GM11168 (cell line): ENCODE data around the gene MON2.
"Not testable (repeated sequence)": the region's sequence is repeated elsewhere in the genome, so short reads cannot be mapped to it uniquely, and the experiment has no call there.

Source experiments
- in situ Hi-C: fragments of 300-500 bp; cut with MboI; formaldehyde crosslinking; loops from one replicate; pipeline ENCODE4 v1.12.0; 2022; ENCODE audit warnings: low sequenced_read_pairs; ENCODE audit not compliant: unreplicated experiment

Gene MON2

DNA sequence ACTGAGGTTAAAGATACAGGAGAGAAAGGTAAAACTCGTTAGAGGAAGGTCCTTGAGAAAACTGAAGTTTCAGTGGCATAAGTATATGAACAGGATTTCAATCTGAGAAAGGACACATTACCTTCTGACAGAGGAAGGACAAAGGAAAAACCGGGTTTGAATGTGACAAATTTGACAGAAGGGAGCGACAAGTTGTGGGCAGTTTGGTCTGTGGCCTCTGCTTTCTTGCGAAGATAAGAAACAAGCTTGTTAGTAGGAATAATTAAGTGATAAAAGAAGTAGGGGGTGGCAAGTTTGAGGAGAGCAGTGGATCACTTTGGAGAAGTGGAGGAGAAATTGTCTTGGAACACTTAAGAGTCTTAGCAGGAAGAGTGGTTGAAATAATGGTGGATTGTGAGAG, 5.1 kb downstream of the MON2 start:
- in situ Hi-C loops, result no loop called here

- in situ Hi-C loops, result no loop called here
Observed at GRCh38 chr12:62472472-62472871, 5.8 kb downstream of the MON2 start.

- in situ Hi-C loops, result no loop called here
Observed at GRCh38 chr12:62481843-62482540, 15.4 kb downstream of the MON2 start.

DNA sequence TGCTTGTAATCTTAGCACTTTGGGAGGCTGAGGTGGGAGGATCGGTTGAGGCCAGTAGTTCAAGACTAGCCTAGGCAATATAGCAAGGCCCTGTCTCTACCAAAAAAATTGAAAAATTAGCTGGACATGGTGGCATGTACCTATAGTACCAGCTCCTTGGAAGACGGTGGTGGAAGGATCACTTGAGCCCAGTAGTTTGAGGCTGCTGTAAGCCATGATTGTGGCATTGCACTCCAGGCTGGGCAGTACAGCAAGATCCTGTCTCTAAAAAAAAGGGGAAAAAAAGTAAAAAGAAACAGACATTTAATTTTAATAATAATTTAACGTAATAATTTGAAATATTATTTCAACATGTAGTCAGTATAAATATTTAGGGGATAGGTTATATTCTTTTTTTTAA, 16.1 kb downstream of the MON2 start:
- in situ Hi-C loops, result no loop called here

- in situ Hi-C loops, result no loop called here
Observed at GRCh38 chr12:62484233-62484632, 17.6 kb downstream of the MON2 start.

DNA sequence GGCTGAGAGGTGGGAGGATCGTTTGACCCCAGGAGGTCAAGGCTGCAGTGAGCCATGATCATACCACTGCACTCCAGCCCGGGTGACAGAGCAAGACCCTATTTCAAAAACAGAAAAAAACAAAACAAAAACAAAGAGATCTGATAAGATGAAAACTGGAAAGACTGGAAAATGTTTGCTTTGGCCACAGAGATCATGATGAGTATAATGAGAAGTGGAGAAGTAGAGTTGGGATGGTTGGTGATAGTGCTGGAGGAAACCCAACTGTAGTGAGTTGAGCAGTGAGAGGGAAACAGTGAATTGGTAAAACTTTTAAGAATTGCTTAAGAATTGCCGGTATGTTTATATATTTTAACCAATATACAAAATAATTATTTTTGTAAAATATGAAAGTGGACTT, 39.2 kb downstream of the MON2 start:
- in situ Hi-C loops, result no loop called here

DNA sequence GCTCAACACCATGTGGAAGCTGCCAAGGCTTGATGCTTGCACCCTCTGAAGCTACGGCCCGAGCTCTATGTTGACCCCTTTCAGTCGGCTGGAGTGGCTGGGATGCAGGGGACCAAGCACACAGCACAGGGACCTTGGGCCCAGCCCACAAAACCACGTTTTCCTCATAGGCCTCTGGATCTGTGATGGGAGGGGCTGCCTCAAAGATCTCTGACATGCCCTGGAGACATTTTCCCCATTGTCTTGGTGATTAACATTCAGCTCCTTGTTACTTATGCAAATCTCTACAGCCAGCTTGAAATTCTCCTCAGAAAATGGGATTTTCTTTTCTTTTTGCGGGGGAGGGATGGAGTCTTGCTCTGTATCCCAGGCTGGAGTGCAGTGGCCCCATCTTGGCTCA, 46.3 kb downstream of the MON2 start:
- in situ Hi-C loops, result no loop called here

DNA sequence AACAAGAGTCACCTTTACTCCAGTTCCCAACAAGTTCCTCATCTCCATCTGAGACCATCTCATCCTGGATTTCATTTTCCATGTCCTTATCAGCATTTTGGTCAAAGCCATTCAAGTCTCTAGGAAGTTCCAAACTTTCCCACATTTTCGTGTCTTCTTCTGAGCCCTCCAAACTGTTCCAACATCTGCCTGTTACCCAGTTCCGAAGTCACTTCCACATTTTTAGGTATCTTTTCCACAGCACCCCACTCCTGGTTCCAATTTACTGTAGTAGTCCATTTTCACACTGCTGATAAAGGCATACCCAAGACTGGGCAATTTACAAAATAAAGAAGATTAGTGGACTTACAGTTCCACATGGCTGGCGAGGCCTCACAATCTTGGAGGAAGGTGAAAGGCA, 47.5 kb downstream of the MON2 start:
- in situ Hi-C loops, result not testable (repeated sequence)

DNA sequence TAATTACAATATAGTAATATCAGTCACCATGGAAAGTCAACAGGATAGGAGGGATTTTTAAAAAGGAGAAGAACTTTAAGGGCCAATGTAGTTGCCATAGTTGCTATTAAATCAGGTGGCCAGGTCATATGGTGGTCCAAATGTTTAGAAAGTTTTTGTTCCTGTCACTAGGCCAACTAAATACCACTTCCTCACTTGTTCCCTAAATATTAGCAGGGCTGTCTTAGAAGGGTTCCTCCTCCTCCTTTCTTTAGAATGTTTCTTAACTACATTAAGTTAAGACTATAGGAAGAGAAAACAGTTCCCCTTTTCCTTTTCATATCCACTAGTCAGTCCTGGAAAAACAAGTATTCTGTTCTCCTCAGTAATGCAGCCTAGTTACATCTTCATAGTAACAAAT, 50.3 kb downstream of the MON2 start:
- in situ Hi-C loops, result no loop called here

GRCh38 chr12:62517887-62518286, 51.3 kb downstream of the MON2 start:
- in situ Hi-C loops, result no loop called here

GRCh38 chr12:62519043-62519442, 52.4 kb downstream of the MON2 start:
- in situ Hi-C loops, result no loop called here

DNA sequence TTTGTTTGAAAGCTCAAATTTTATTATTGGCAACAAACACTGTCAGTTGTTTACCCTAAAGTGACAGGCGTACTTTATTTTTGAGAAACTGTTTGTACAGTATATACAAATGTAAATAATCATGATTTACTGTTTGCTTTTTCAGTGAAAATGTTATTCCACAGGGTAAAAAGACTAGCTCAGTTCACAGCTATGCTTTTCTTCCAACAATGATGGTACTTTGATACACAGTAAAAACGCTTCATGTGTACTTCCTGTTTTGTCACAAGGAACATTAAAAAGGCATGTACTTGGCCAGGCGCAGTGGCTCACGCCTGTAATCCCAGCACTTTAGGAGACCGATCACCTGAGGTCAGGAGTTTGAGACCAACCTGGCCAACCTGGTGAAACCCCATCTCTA, 53.7 kb downstream of the MON2 start:
- in situ Hi-C loops, result no loop called here

- in situ Hi-C loops, result no loop called here
Observed at GRCh38 chr12:62522984-62523383, 56.4 kb downstream of the MON2 start.

GRCh38 chr12:62523619-62524018, 57.0 kb downstream of the MON2 start:
- in situ Hi-C loops, result no loop called here

- in situ Hi-C loops, result no loop called here
Observed at GRCh38 chr12:62525271-62525670, 58.6 kb downstream of the MON2 start.

GRCh38 chr12:62530596-62530995, 64.0 kb downstream of the MON2 start:
- in situ Hi-C loops, result no loop called here

DNA sequence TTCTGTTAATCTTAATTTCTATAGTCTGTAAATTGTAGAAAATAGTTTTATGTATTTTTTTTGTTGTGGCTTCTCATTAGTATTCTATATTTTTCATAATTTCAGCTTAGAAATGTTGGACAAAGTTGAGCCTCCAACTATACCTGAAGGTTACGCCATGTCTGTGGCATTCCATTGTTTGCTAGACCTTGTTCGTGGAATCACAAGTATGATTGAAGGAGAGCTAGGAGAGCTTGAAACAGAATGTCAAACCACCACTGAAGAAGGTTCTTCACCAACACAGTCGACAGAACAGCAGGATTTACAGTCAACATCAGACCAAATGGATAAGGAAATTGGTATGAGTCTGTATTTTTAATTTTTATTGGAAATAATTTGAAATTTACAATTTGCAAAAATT, 65.7 kb downstream of the MON2 start:
- in situ Hi-C loops, result no loop called here

DNA sequence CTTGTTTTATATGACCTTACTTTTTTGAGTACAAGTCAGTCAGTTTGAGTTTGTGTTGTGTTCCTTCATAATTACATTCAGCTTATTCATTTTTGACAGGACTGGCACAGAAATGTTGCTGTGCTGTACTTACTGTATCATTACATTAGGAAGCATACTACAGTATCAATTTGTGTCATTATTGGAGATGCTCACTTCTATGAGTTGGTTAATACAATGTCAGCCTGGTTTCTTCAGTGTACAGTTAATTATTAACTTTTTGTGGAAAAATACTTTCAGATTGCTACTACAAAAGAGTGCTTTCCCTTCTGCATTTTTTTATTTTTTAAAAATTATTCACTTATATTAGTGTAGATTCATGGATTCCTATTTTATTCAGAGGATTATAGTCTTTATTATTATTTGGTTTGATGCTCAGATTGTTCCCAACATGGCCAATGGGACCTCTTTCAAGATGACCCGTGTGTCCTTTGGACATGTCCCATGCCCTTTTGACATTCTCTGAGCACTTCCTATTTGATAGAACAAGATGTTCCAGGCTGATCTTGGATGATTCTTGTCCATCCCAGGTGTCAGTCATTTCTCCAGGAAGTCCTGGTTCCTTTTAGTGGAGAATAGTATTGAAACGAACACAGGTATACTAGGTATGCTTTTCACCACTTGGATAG, 66.6 kb downstream of the MON2 start:
- in situ Hi-C loops, result no loop called here

- in situ Hi-C loops, result no loop called here
Observed at GRCh38 chr12:62533755-62534107, 67.1 kb downstream of the MON2 start.

- in situ Hi-C loops, result no loop called here
Observed at GRCh38 chr12:62536546-62536945, 69.9 kb downstream of the MON2 start.

GRCh38 chr12:62537551-62537950, 70.9 kb downstream of the MON2 start:
- in situ Hi-C loops, result no loop called here

- in situ Hi-C loops, result no loop called here
Observed at GRCh38 chr12:62540354-62540753, 73.7 kb downstream of the MON2 start.
